Stomach (tissue), 4 donors: ENCODE data around the gene BATF.

Experiments
- CTCF ChIP-seq, 7 experiments: fragments of 450-650 bp in 4 of 7; fragments of 200-600 bp in 3 of 7; sonication (generic) in 3 of 7; IDR thresholded peaks; one replicate each; pipeline ENCODE4 v1.5.1; 2016 to 2019; ENCODE audit warnings: antibody characterized with exemption in 7 of 7, control low read depth in 2 of 7, mild to moderate bottlenecking in 1 of 7
- POLR2AphosphoS5 ChIP-seq, 3 donors: sonication (generic); formaldehyde crosslinking; IDR thresholded peaks; one replicate each; pipeline ENCODE4 v1.6.1; 2016; ENCODE audit warnings: antibody characterized with exemption in 3 of 3

GRCh38 chr14:75566752-75567151 is 44.5 kb downstream of the BATF start:
- no peak for TF ChIP-seq POLR2AphosphoS5 (IDR thresholded peaks at IDR 0.05)
- TF ChIP-seq CTCF (IDR thresholded peaks at IDR 0.05), result no peak
